Nephron (organoid): ENCODE results near the gene PCDH15.

ENCODE experiments used
- H3K27ac Mint-ChIP-seq, 3 experiments: 2 replicates each; pipeline ENCODE4 v1.8.0; 2020; ENCODE audit warnings: mixed read lengths in 3 of 3, mild to moderate bottlenecking in 2 of 3, moderate library complexity in 1 of 3
- H3K27me3 Mint-ChIP-seq: 2 replicates; pipeline ENCODE4 v1.8.0; 2021; ENCODE audit warnings: low read depth, mild to moderate bottlenecking, moderate library complexity, mixed read lengths
- H3K36me3 Mint-ChIP-seq: 2 replicates; pipeline ENCODE4 v1.8.0; 2020; ENCODE audit warnings: low read depth, mixed read lengths
- H3K4me1 Mint-ChIP-seq: 2 replicates; pipeline ENCODE4 v1.8.0; 2020; ENCODE audit warnings: mixed read lengths
- H3K4me3 Mint-ChIP-seq, 3 experiments: 2 replicates each; pipeline ENCODE4 v1.8.0; 2020; ENCODE audit warnings: mild to moderate bottlenecking in 3 of 3, mixed read lengths in 3 of 3, moderate library complexity in 2 of 3
- H3K9me3 Mint-ChIP-seq: 2 replicates; pipeline ENCODE4 v1.8.0; 2020; ENCODE audit warnings: mixed read lengths
- CTCF ChIP-seq, 3 experiments: fragments of 200-600 bp; sonication (generic); IDR thresholded peaks; one replicate each; pipeline ENCODE4 v1.5.0; 2021; ENCODE audit warnings: antibody characterized with exemption in 3 of 3; ENCODE audit not compliant: unreplicated experiment in 3 of 3

Gene PCDH15

GRCh38 chr10:54796881-54797280, 4.2 kb downstream of the PCDH15 start:
- H3K4me1 Mint-ChIP-seq: peaks cover 15% of the 10 kb centered on the region

GRCh38 chr10:54776622-54777021, 24.4 kb downstream of the PCDH15 start:
- Mint-ChIP-seq H3K27me3 (no peaks in the 10 kb centered on the region), H3K4me1 (peaks cover 6% of the 10 kb centered on the region), H3K9me3 (peaks cover 4% of the 10 kb centered on the region), H3K4me3 (no peak overlapping the region), H3K36me3 (peaks cover 3% of the 10 kb centered on the region), H3K27ac (no peak overlapping the region)
- TF ChIP-seq CTCF (IDR thresholded peaks at IDR 0.05; ENCODE audit: unreplicated experiment in 3 of 3): no peak

More at GRCh38 chr10:54796881-54797280, 4.2 kb downstream of the PCDH15 start:
- Mint-ChIP-seq H3K27ac (no peak overlapping the region), H3K4me3 (no peak overlapping the region), H3K36me3 (no peaks in the 10 kb centered on the region), H3K9me3 (no peaks in the 10 kb centered on the region), H3K27me3 (no peaks in the 10 kb centered on the region)
- no peak for TF ChIP-seq CTCF (IDR thresholded peaks at IDR 0.05; ENCODE audit: unreplicated experiment in 3 of 3)

GRCh38 chr10:54772468-54773122, 28.4 kb downstream of the PCDH15 start:
- TF ChIP-seq CTCF (IDR thresholded peaks at IDR 0.05; ENCODE audit: unreplicated experiment in 3 of 3): no peak
- H3K4me1 Mint-ChIP-seq: no peaks in the 10 kb centered on the region
- H3K9me3 Mint-ChIP-seq: peaks cover 3% of the 10 kb centered on the region
- H3K27ac Mint-ChIP-seq: no peak overlapping the region
- H3K36me3 Mint-ChIP-seq: peaks cover 3% of the 10 kb centered on the region
- H3K4me3 Mint-ChIP-seq: no peak overlapping the region
- no peaks in the 10 kb centered on the region for H3K27me3 Mint-ChIP-seq

- Mint-ChIP-seq H3K27me3 (no peaks in the 10 kb centered on the region), H3K36me3 (no peaks in the 10 kb centered on the region), H3K4me3 (no peak overlapping the region), H3K9me3 (no peaks in the 10 kb centered on the region), H3K4me1 (no peaks in the 10 kb centered on the region), H3K27ac (no peak overlapping the region)
- TF ChIP-seq CTCF (IDR thresholded peaks at IDR 0.05; ENCODE audit: unreplicated experiment in 3 of 3): no peak
Observed at GRCh38 chr10:54769051-54769450, 32.0 kb downstream of the PCDH15 start.

GRCh38 chr10:54758791-54759190, 42.2 kb downstream of the PCDH15 start:
- no peak overlapping the region for H3K4me3 Mint-ChIP-seq

More at GRCh38 chr10:54758791-54759190, 42.2 kb downstream of the PCDH15 start:
- Mint-ChIP-seq H3K9me3 (no peaks in the 10 kb centered on the region), H3K4me1 (no peaks in the 10 kb centered on the region), H3K36me3 (no peaks in the 10 kb centered on the region), H3K27me3 (no peaks in the 10 kb centered on the region), H3K27ac (no peak overlapping the region)
- TF ChIP-seq CTCF (IDR thresholded peaks at IDR 0.05; ENCODE audit: unreplicated experiment in 3 of 3): no peak
